ENCODE measurements around the gene IQCH.
A peak's percentile ranks its signal among the peaks of the same experiment; 100 is the strongest.

The IQCH gene

DNA sequence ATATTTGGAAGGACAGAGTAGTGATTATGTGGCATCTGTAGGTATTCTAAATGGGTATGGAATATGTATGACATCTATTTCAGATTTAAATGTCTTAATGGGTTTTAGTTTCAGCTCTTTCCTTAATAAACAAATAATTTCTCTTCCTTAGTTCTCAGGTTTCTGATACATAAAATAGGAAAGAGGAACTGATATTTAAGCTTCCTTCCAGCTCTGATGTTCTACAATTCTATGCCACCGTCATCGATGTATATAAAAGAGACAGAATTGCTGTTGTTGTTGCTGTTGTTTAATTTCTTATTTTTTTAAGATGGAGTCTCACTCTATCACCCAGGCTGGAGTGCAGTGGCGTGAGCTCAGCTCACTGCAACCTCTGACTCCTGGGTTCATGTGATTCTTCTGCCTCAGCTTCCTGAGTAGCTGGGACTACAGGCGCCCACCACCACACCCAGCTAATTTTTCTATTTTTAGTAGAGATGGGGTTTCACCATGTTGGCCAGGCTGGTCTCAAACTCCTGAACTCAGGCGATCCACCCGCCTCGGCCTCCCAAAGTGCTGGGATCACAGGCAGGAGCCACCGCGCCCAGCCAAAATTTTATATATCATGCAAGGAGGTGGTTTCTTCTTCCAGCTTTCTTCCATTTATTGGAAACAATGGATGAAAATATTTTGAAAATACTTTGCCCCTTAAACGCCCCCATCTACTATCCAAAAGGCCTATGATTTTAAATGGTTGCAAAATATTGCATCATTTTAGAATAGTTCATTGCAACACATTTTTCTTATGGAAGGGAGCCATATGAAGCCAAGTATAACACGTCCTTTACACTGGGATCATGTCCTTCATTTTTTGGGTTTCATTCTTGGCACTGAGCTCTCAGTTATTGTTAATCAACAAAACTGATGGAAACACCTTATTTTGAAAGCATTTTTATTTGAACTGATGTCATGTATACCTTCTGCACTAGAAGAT lies 252.5 kb downstream of the IQCH start:
- DNase-seq = no peak

DNA sequence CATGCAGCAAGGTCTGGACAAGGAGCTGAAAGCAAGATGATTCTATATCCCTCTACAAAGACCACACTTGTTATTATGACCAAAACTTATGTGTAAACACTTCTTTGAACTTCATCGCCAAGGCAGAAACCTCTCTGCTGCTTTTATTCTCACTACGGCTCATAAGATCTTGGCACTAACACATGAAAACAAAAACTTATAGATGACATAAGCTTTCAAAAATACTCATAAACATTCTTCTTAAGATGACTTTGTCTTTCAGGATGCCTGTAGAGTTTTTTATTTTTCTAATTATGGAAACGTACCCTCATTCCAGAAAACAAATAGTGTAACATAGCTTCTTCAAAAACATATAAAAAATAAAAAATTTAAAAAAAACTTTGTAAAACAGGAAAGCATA lies 253.8 kb downstream of the IQCH start:
- no peak for DNase-seq

DNA sequence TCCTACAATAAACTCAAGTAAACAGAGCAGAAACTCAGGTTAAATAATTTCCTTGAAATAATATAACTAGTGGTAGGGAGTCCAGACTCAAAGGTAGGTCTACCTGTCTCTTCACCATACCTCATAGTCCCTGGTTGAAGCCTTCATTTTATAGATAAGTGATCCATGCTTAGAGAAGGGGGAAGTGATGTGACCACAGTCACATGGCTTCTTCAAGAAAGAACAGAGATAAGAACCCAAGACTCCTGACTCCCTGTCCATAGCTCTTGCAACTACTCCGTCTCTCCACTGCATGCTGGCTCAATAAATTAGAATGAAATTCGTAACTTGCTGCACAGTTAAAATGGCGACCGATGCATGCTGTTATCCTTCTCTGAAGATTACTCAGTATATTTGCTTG lies 255.3 kb downstream of the IQCH start:
- no peak for DNase-seq

DNA sequence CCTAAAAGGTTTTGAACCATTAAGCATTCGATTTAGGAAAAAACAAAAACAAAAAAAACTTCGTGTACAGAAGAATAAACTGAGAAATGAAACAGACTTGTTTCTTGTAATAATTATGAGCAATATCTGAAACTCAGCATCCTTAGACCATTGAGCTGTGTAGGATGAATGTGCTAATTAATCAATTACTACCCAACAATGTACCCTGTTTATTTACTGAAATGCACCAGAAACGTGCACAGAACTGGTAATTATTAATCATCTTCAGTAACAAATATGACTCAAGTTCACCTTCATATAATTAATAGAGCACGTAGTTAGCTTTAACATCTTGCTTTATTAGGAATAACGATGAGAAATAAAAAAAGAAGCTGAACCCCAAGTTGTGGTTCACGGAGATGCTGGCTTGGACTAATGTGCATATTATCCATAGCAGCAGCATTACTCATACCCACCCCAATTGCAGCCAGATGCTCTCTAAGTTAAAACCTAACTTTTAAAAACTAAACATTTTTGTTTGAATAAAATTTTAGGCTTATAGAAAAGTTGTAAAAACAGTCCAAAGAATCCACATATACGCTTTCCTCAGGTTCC lies 256.1 kb downstream of the IQCH start:
- DNase-seq = no peak

DNA sequence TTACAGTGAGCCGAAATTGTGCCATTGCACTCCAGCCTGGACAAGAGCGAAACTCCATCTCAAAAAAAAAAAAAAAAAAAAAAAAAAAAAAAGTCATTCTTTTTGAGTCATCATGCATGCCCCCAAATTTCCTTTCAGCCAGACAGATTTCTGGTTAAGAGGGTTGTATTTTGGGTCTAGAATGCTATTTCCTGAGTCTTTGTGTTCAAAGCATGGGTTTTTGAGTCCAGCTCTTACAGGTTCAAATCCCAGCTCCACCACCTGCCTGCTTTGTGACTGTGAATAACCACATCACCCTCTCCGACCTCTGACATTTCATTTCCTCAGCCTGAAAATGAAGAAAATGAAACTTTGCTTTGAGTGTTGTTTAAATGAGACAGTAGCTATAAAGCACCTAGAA lies 257.0 kb downstream of the IQCH start:
- DNase-seq = no peak

DNA sequence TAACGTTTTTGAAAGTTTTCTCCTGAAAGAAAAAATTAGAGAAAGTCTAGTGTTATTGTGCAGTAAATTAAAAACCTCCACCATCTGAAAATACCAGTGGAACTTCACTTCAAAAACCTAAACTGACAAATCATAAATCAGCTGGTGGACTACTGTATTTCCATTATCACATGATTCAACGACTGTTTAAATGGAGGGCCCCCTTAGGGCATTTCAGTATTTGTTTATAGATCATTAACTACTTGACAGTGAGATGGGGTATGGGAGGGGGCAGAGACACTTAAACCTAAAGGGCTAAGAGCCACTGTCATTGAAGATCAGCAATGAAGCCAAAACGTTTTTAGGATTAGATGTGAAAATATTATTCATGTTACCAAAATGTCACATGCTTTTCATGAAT lies 257.6 kb downstream of the IQCH start:
- DNase-seq = no peak

DNA sequence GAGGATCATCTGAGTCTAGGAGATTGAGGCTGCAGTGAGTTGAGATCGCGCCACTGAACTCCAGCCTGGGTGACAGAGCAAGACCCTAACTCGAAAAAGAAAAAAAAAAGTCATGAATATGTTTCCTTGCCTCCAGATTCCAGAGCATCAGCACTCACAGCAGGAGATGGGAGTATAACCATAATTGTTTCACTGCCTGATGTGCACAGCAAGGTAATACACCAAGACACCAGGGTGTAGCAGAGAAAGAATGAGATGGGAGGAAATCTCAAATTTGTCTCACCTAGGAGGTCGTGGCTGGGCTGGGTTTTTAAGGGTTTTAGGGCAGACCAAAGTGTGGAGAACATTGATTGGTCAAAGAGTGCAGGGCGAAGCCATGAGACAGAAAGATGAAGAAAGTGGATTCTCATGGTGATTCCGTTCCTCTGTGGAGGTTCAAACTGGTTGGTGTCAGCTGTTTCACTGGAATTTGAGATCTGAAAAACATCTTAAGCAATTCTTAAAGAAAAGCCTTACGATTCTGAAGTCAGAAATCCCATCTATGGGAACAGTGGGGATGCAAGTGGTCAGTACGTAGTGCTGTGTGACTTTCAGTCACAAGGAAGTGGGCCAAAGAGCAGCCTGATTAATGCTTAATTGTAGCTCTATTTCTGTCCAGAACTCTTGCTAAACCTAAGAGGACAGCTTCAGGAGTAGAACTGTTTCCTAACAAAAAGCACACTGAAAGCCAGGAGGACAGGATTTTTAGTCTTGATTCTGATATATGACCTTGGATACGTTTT lies 258.5 kb downstream of the IQCH start:
- no peak for DNase-seq

DNA sequence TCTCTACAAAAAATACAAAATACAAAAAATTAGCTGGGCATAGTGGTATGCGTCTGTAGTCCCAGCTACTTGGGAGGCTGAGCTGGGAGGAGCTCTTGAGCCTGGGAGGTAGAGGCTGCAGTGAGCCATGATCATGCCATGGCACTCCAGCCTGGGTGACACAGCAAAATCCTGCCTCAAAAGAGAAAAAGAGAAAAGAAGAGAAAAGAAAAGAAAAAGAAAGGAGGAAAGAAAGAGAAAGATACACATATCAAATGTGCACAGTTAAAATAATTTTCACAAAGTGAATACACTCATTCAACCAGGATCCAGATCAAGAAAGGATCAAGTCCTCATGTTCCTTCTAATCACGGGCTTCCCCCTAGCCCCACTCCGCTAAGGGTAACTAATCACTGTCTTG lies 260.5 kb downstream of the IQCH start:
- no peak for DNase-seq

DNA sequence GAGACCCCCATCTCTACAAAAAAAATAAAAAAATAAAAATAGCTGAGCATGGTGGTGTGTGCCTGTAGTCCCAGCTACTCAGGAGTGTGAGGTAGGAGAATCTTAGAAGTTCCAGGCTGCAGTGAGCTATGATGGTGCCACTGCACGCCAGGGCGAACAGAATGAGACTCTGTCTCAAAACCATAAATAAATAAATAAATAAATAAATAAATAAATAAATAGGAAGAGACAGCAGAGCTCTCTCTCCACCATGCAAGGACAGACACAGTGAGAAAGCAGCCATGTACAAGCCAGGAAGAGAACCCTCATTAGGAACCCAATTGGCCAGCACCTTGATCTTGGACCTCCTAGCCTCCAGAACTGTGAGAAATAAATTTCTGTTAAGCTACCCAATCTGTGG lies 261.0 kb downstream of the IQCH start:
- no peak for DNase-seq

DNA sequence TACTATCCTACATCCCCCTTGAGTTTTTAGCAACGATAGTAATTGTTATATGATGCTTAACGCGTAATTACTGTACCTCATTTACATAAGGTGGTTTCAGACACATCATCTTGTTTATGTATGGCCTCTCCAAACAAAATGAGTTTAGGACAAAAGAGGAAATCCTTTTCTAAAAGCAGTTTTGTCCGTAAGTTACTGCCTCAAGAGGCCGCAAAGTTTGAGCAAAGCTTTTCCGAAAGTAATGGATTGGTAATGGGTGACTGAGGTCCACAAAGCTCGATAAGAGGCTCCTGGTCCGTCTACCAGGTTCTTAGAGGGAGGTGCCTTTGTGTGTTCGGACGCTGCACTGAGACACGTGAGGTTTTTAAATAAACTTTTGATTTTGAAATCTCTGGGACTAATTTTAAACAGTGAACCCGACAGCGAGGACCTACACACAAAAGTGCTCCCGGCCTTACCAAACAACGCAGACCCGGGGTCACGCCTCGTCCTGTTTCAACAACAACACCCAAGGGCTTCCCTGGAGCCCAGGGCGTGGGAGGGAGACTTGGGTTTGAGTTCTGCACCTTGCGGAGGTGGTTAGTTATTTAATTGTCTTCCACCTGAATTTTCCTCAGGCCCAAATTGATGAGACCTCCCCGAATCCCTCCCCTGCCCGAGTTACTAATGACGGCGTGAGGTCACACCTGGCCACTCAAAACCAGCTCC lies 265.9 kb downstream of the IQCH start:
- DNase-seq = no peak

DNA sequence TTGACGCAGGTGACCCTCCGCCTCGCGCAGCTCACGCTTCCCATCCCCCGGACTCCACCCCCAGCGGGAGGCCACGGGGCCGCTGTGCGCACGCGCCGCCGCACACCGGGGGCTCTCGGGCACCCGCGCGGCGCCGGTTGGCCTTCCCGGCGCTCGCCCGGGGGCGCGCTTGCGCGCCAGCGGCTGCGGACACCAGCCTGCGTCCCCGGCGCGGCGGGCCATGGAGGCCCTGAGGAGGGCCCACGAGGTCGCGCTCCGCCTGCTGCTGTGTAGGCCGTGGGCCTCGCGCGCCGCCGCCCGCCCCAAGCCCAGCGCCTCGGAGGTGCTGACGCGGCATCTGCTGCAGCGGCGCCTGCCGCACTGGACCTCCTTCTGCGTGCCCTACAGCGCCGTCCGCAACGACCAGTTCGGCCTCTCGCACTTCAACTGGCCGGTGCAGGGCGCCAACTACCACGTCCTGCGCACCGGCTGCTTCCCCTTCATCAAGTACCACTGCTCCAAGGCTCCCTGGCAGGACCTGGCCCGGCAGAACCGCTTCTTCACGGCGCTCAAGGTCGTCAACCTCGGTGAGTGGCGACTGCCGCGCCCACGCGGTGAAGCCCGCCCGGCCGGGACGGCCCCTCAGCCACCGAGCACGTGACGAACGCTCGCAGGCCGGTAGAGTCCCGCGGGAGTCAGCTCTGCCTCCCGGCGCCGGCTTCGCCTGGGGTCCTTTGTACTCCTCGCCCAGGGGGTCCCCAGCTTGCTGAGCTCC lies 266.6 kb downstream of the IQCH start, which contains the start of gene C15orf61:
C15orf61 (plus strand) TSS at position 103 of the 754 bp plus-strand sequence; CDS start at position 221, 118 bp downstream.
- DNase-seq = peak; percentile 89

DNA sequence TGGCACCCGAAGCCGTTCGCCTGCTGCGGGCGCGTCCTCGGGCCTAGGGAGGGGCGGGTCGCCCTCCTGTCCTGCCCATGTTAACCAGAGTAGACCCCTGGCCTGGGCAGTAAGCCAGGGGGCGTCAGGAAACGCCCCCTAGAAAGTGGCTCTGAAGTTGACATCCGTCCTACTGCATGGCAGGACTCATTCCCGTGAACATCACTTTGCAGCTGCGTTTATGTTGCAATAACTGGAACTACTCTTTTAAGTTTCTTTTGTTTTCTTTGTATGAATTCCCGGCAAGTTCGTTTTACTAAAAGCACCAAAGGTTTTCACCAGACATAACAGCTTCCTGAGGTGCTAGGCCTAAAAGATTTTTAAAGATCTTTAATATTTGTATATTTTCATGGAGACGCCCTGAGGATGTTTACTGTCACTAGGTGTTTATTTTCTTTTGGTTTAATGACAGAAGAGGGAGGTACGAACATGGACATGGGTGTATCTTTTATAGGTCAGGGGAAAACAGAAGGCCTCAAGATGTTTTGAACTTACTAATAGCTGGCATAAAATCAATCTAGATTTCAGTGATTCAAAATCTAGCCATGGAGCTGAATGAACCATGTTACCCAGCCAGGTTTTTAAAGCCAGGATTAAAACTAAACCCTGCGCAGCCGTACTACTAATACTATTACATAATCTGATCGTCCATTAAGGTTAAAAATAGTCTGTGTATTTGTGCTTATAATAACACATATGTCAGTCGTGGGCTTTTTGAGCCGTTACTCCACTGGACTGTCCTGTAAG lies 267.4 kb downstream of the IQCH start:
- DNase-seq = no peak

DNA sequence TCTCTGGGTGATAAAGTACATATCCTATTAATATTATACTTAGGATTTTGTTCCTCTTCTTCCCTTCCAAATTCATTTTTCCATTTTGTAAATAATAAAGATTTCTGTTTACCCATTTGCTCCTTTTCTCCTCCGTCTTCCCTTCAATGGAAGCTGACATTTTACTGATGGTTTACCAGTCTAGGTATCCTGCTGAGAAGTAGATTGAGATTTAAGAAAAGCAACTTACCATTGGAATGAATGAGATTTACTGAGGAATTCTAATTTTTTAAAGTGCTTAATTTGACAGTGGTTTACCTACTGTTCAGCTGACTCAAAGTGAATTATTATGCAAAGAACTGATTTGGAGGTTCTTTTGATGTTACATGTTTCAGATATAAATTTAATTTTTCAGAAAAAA lies 268.7 kb downstream of the IQCH start:
- no peak for DNase-seq

DNA sequence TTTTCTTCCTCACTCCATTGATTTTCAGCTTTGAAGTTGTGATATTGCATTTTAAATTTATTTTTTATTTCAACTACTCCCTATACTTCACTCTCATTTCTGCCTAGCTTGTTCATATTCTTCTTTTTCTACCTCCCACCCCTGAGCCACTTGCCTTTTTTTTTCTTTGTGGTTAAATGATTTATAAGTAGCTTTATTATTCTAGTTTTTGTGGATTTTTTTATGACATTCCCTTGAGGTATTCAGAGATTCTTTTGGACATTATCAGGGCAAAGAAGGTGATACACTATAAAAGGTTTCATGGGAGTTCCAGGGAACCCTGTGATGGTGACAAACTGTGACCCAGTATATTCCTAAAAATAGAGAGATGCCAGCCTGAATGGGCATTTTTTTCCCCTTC lies 269.6 kb downstream of the IQCH start:
- DNase-seq = no peak

DNA sequence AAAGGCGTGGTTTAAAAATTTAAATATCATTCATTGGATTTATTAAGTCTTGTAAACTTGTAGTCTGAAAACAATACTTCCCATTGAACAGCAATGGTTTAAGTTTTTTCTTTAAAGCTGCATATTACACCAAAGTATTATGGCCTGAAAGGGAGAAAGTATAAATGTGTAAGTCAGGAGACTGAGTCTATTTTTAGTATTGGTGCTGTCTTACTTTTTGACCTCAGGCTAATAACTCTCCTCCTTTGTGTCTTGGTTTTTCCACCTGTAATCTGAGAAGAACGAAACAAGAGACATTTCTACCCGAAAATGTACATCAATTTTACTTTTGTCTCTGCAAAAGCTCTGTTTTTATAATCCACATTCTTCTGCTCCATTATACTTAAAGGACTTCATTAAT lies 273.9 kb downstream of the IQCH start:
- DNase-seq = no peak

DNA sequence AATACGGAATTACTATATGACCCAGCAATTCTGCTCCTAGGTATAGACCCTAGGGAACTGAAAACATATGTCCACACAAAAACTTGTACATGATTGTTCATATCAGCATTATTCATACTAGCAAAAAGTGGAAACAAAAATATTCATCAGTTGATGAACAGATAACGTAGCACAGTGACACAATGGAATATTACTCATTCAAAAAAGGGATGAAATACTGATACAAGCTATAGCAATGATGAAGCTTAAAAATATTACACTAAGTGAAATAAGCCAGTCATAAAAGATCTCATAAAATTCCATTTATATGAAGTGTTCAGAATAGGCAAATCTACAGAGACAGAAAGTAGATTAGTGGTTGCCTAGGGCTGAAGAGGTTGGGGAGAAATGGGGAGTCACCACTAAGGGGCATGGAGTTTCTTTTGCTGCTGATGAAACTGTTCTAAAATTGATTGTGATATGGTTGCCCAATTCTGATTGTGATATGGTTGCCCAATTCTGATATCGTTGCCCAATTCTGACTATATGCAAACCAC lies 276.9 kb downstream of the IQCH start:
- no peak for DNase-seq

DNA sequence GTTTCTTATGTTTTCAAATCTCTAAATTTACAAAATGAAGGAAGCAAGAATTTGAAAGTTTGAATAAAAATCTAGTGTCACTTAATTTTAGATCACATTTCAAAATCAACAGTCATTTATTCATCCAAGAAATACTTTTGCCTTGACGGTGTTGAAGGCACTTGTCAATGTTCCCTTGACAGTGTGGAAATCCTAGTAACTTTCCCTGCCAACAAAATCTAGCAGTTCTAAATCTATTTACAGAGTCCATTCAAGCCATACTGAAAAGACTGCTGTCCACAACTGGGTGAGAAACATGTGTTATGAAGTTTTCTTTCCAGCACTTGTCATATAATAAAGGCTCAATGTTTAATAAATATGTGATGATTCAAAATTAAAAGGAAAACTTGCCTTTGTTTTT lies 279.3 kb downstream of the IQCH start:
- DNase-seq = no peak

DNA sequence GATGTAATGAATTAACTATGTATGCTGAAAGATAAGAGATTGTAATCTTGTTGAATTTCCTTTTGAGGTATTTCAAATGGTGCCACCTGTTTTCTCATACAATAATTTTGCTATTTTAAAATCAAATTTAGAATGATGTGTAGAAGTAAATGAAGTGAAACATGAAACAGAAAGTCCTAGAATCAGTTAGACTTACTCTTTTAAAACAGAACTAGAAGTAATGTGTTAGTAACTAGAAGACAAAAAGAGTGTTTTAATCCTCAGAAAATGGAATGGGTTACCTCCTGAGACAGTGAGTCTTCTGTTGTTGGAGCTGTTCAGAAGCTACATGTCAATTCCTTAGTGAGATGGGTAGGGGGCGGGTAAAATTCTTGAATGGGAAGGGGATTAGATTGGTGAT lies 279.8 kb downstream of the IQCH start:
- DNase-seq = no peak

DNA sequence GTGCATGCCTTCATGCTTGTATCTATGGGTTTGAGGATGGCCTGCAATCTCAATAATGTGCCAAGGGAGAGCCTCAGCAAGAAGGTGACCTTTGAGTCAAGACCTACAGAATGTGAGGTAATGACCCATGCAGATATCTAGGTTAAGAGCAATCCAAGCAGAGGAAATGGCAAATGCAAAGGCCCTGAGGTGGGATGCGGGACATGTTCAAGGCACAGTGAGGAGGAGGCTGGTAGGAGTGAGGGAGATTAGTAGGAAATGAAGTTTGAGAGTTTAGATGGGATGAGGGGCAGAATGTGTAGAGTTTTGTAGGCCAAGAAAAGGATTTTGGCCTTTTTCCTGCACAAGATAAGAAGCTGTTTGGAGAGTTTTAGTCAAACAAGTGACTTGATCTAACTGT lies 283.2 kb downstream of the IQCH start:
- no peak for DNase-seq

DNA sequence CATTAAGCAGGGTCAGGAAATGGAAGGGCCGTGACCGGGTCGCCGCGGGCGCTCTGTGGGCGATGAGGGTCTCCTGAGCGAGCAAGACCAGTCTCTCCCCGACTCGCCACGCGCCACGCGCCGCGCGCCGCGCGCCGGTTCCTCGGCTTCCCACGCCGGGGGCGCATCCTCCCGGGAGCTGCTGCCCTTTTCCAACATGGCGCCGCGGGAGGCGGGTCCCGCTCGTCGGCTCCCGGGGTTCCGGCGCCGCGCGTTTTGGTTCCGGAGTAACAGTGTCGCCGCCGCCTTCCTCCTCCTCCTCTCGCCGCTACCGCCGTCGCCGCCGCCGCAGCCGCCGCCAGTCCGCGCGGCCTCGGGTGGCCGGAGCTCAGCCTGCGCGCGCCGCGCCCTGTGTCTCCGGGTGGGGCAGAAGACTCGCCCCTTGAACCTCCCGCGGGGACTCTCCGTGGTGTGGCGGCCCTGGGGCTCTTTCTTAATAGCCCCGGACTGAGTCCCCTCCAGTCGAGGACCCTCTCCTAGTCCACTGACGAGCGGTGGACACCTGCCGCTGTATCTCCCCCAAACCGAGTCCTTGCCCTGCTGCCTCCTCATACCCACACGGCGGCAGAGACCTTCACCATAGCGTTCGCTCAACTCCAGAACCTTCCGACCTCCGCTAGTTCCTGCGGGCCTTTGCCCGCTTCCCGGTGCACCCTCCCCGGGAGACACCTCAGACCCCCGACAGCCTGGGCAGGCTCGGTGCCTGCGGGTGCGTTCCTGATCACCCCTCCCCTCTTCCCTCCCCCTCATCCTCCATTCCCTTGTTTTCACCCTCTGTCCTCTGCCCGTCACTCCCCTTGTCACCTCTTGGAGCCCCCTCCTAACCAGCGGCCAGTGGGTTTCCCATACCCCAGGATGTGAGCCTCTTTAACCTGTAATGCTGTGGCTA lies 288.1 kb downstream of the IQCH start, which contains the start of gene MAP2K5:
MAP2K5 (plus strand) TSS at position 284 of the 928 bp plus-strand sequence; CDS start at position 917, 633 bp downstream.
- peak; percentile 88 for DNase-seq
